SK-N-SH (cell line): ENCODE data around the gene PRX.

ENCODE experiments used
- CTCF ChIP-seq: fragments of 200-600 bp; sonication (generic); IDR thresholded peaks from 2 replicates; pipeline ENCODE4 v1.6.1; 2017; ENCODE audit warnings: antibody characterized with exemption, mild to moderate bottlenecking, moderate library complexity
- EP300 ChIP-seq, 2 experiments: IDR thresholded peaks; 2 replicates each; pipeline versions ENCODE4 v1.4.0 to v1.6.1; 2012; ENCODE audit warnings: borderline replicate concordance in 1 of 2, low read depth in 1 of 2, low read length in 1 of 2
- RFX5 ChIP-seq: IDR thresholded peaks from 2 replicates; pipeline ENCODE4 v1.6.1; 2012; ENCODE audit warnings: mild to moderate bottlenecking, improper control_type of control experiment, low read length
- SIN3A ChIP-seq: IDR thresholded peaks from 2 replicates; pipeline ENCODE4 v1.6.1; 2012; ENCODE audit warnings: low read depth, mild to moderate bottlenecking, low read length, moderate library complexity, borderline replicate concordance
- SMC3 ChIP-seq: IDR thresholded peaks from 2 replicates; pipeline ENCODE4 v1.6.1; 2012; ENCODE audit warnings: low read depth, low read length, improper control_type of control experiment

- TF ChIP-seq EP300 (IDR thresholded peaks at IDR 0.05; ENCODE audit: borderline replicate concordance in 1 of 2, low read depth in 1 of 2, low read length in 1 of 2) (no peak), CTCF (no peak), SIN3A (no peak), RFX5 (no peak), SMC3 (no peak)
Observed at GRCh38 chr19:40452016-40452415, 38.8 kb upstream of the PRX start.
